Measurements from ENCODE around the gene NDC80. TPM values are rescaled to one million over a fixed set of nuclear protein-coding genes. Genes with fewer than 3 reads are reported as not detected.

NDC80 gene
- total RNA-seq, 1 donor from 2014 or later: 5.2 TPM

GRCh38 chr18:2564373-2564772, 7.0 kb upstream of the NDC80 start:
- no peaks in the 10 kb centered on the region for H3K27me3 ChIP-seq (ENCODE audit: control insufficient read depth, insufficient read depth, low read length)
- no peaks in the 10 kb centered on the region for H3K36me3 ChIP-seq (ENCODE audit: control insufficient read depth, insufficient read depth, low read length)
- H3K4me3 ChIP-seq (ENCODE audit: low read depth, low read length): no peak overlapping the region
- TF ChIP-seq, protein P1, sequence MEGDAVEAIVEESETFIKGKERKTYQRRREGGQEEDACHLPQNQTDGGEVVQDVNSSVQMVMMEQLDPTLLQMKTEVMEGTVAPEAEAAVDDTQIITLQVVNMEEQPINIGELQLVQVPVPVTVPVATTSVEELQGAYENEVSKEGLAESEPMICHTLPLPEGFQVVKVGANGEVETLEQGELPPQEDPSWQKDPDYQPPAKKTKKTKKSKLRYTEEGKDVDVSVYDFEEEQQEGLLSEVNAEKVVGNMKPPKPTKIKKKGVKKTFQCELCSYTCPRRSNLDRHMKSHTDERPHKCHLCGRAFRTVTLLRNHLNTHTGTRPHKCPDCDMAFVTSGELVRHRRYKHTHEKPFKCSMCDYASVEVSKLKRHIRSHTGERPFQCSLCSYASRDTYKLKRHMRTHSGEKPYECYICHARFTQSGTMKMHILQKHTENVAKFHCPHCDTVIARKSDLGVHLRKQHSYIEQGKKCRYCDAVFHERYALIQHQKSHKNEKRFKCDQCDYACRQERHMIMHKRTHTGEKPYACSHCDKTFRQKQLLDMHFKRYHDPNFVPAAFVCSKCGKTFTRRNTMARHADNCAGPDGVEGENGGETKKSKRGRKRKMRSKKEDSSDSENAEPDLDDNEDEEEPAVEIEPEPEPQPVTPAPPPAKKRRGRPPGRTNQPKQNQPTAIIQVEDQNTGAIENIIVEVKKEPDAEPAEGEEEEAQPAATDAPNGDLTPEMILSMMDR (IDR thresholded peaks at IDR 0.05; ENCODE audit: insufficient read depth, low read length, poor library complexity, severe bottlenecking): no peak
- no peak for DNase-seq (ENCODE audit: low read depth)

DNA sequence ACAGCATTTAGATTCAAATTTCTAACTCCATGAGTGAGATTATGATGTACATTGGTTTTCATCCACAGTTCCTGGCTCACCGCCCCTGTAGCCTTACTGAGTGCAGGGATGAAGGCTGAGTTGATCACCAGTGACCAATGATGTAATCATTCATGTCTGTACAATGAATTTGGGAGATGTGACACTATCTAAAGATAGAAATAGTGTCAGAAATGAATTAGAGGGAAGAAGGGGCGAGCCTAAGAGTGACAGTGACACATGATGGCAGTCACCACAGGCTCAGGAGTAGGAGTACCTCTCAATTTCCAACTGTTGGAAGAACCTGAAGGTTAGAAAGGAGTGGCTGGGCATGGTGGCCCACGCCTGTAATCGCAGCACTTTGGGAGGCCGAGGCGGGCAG, 3.2 kb upstream of the NDC80 start:
- Histone ChIP-seq H3K4me3 (ENCODE audit: low read depth, low read length) (no peak overlapping the region), H3K27me3 (ENCODE audit: control insufficient read depth, insufficient read depth, low read length) (no peaks in the 10 kb centered on the region), H3K36me3 (ENCODE audit: control insufficient read depth, insufficient read depth, low read length) (no peaks in the 10 kb centered on the region)
- TF ChIP-seq, protein P1 (IDR thresholded peaks at IDR 0.05; ENCODE audit: insufficient read depth, low read length, poor library complexity, severe bottlenecking): no peak
- no peak for DNase-seq (ENCODE audit: low read depth)

- no peak for DNase-seq (ENCODE audit: low read depth)
- Histone ChIP-seq H3K4me3 (ENCODE audit: low read depth, low read length) (no peak overlapping the region), H3K27me3 (ENCODE audit: control insufficient read depth, insufficient read depth, low read length) (no peaks in the 10 kb centered on the region), H3K36me3 (ENCODE audit: control insufficient read depth, insufficient read depth, low read length) (no peaks in the 10 kb centered on the region)
- TF ChIP-seq, protein P1 (IDR thresholded peaks at IDR 0.05; ENCODE audit: insufficient read depth, low read length, poor library complexity, severe bottlenecking): no peak
These were observed 2.8 kb upstream of the NDC80 start for GRCh38 chr18:2568605-2569004.

DNA sequence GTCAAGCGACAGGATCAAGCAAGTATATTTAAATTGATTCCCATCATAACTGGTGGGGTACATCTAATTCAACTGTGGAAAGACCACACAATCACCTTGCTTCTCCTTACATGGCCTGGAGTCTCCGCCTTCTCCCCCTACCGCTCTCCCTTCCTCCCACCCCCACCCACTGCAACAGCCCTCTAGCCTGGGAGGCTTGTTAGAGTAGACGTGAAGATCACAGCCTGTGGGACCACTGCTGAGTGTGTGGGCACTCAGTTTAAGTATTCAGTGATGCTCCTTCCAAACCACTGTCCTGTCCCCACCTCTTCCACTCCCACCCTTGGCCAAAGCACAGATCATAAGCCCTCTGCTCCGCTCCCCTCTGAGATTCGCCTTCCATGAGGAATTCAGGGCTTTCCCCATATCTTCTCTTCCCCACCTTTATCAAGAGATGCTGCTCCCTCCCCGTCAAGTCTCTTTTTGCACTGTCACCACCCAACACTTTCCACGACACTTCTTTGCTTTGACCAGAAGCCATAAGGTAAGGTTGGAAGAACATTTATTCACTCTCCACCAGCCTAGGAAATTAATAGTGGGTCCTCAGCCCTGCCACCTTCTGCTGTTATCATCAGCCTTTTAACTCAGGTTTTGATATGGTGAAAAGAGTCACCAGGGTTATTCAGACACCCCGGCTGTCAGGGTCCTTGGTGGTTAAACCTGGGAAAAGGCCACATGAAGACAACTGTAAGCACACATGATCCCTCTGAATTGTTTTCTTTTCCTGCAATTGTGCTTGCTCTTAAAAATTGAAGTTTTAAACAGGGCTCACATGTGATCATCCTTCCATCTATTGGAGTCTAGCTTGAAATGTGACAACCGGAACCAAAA, 1.8 kb upstream of the NDC80 start:
- peak overlapping the region; percentile 74 for H3K4me3 ChIP-seq (ENCODE audit: low read depth, low read length)
- no peaks in the 10 kb centered on the region for H3K27me3 ChIP-seq (ENCODE audit: control insufficient read depth, insufficient read depth, low read length)
- no peaks in the 10 kb centered on the region for H3K36me3 ChIP-seq (ENCODE audit: control insufficient read depth, insufficient read depth, low read length)
- TF ChIP-seq, protein P1 (IDR thresholded peaks at IDR 0.05; ENCODE audit: insufficient read depth, low read length, poor library complexity, severe bottlenecking): no peak
- DNase-seq (ENCODE audit: low read depth): no peak

DNA sequence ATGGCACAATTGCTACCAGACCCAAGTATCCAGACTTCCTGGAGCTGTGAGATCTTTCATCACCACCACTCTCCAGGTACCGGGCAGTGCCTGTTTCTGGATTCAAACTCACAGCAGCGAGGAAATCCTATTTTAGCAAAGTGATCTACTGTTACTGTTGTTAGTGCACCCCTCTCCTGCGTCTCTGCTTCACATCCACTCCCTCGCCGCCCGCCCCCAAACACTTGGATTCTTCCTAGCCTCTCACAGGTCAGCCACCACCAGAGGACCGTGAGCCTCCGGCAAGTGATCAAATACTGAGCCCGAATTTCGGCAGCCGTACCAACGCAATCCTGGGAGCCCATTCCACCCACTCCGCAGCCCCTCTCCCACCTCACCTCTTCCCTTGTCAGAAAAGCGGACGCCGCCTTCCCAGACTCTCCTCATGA, 571 bp upstream of the NDC80 start:
- TF ChIP-seq, protein P1 (IDR thresholded peaks at IDR 0.05; ENCODE audit: insufficient read depth, low read length, poor library complexity, severe bottlenecking): no peak
- DNase-seq (ENCODE audit: low read depth): no peak

More for the DNA sequence above, 571 bp upstream of the NDC80 start:
- peak overlapping the region; percentile 74 for H3K4me3 ChIP-seq (ENCODE audit: low read depth, low read length)
- H3K27me3 ChIP-seq (ENCODE audit: control insufficient read depth, insufficient read depth, low read length): no peaks in the 10 kb centered on the region
- no peaks in the 10 kb centered on the region for H3K36me3 ChIP-seq (ENCODE audit: control insufficient read depth, insufficient read depth, low read length)
